LoVo (cell line): Measurements from ENCODE around the gene FOXE3.

ENCODE experiments used
- DNase-seq: peaks from one replicate; pipeline ENCODE4 v3.0.0-alpha.2; 2016; ENCODE audit warnings: low spot score

The FOXE3 gene

DNA sequence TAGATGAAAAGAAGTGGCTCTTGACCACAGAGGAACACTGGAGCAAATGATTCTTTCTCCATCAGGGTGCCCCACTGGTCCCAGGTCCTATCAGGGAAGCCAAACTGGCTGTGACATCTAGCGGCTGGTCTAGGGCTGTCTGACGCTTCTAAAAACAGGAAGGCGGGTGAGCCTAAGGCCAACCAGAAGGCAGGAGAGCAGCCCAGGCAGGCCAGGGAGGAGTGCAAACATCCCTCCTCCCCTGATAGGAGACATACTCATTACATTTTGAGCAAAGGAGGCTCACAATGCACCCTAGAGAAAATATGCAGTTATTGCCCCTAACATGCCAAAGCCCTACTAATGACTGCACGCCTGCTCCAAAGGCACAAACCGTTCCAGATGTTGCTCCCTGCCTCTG, 10.4 kb upstream of the FOXE3 start:
- DNase-seq: no peak

DNA sequence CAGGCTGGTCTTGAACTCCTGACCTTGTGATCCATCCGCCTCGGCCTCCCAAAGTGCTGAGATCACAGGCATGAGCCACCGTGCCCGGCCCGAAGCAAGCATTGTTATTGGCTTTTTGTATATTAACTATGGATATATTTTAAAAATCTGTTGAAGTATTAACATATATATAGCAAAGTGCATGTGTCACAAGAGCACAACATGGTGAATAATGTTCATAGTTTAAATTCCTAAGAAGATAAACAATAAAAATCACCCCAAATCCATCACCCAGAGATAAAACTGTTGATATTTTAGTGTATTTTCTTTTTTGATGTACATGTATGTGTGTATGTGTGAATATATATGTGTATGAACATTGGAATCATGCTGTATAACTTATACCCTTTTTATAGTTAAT, 9.1 kb upstream of the FOXE3 start:
- no peak for DNase-seq

DNA sequence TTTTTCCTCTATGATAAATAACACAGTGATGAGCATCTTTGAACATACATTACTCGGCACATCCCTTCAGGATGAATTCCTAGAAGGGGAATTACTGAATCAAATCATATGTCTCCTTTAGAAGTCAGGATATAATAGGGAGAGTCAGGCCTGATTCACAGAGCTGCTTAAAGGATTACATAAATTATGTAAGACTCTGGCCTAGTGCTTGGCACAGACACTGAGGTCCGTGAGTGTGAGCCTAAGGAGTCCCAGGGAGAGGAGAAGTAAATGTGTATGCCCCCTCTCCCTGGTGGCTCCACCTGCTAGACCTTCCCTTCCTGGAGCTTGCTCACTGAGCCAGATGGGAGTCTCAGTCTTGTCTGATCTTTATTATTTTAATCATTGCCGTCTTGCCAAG, 8.6 kb upstream of the FOXE3 start:
- no peak for DNase-seq

DNA sequence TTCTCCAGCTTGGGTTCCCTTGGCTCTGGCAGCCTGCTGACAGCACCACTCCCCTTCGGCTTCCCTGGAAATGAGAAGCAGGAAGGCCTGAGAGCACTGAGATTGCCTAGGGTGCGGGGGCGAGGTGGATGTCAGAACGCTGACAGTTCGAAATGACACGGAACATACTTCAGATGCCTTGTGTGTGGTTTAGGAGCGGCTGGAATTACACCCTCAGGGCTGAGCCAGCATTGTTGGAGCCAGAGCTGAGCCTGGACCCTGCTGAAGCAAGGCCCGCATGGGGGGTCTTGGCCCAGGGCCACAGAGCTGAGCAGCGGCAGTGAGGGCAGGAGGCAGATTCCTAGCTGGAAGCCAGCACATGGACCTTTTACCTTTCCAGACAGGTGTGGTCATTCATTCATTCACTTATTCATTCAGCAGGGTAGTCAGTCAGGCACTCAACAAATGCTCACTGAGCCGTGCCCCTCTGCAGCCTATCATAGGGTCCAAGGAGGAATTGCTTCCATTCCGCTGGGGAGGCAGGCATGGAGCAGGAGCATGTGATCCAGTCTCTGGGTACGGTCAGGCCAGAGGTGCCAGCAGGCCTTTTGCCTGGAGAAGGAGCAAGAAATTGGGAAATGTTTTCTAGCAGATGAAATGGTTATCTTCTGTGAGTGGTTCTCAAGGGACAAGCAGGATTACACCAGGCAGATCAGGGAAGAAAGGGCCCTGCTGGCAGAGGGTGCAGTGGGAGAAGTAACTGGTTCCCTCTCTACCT, 6.6 kb upstream of the FOXE3 start:
- DNase-seq: no peak

DNA sequence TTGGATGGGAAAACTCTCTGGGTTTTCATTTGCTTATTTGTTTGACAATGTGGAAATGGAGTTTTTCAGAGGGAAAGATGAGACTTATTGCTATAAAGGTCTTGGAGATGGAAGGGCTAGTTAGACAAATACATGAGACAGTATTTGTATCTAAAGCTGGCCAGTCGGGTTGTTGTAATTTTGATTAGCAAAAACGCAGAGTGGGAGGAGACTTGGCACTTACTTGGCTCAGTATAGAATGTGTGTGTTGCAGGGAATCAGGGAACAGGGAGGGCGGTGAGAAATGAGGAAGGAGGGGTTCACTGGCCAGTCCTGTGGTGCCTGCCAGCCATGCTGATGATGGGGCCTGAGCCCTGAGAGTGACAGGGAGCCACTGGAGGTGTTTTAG, 6.0 kb upstream of the FOXE3 start:
- DNase-seq: no peak

DNA sequence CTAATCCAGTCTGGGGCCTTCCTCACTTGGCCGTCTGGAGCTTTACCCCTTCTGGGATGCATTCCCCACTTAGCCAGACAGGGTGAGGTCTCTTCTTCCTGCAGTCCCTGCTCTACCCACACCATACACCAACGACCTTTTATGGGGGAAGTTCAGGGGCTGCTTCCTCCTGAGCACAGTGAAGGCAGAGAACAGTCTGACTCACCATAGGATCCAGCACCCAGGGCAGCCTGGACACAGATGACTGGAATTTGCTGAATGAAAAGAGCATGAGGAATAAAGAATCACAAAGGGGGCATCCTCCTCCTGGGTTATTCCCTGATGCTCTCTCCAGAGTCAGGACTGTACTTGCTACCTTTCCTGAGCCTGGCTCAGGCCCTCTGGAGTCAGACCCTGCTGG, 4.6 kb upstream of the FOXE3 start:
- no peak for DNase-seq

DNA sequence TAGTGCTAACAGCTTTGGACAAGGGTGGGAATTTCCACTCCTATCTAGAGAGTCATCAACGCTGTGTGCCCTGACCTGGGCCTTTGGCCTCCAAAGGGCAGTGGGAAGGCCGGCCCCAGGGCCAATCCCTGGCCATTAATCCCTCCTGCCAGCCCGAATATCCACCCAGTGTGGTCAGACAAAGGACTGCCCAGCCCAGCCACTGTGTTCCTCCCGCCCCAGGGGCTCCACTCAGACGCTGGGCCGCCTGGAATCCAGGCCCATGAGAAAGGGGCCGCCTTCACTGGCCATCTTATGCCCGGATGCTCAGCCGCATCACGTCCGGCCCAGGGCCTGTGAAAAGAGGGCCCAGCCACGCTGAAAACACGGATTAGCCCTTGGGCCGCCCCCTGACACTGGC, 3.6 kb upstream of the FOXE3 start:
- no peak for DNase-seq

DNA sequence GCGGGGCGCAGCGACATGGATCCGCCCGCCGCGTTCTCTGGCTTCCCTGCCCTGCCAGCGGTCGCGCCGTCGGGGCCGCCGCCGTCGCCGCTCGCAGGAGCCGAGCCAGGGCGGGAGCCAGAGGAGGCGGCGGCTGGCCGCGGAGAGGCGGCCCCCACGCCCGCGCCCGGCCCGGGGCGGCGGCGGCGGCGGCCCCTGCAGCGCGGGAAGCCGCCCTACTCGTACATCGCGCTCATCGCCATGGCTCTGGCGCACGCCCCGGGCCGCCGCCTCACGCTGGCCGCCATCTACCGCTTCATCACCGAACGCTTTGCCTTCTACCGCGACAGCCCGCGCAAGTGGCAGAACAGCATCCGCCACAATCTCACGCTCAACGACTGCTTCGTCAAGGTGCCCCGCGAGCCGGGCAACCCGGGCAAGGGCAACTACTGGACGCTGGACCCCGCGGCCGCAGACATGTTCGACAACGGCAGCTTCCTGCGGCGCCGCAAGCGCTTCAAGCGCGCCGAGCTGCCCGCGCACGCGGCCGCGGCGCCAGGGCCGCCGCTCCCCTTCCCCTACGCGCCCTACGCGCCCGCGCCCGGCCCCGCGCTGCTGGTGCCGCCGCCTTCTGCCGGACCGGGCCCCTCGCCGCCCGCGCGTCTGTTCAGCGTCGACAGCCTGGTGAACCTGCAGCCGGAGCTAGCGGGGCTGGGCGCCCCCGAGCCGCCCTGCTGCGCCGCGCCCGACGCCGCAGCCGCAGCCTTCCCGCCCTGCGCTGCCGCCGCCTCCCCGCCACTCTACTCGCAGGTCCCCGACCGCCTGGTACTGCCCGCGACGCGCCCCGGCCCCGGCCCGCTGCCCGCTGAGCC, 459 bp downstream of the FOXE3 start:
- DNase-seq: no peak

DNA sequence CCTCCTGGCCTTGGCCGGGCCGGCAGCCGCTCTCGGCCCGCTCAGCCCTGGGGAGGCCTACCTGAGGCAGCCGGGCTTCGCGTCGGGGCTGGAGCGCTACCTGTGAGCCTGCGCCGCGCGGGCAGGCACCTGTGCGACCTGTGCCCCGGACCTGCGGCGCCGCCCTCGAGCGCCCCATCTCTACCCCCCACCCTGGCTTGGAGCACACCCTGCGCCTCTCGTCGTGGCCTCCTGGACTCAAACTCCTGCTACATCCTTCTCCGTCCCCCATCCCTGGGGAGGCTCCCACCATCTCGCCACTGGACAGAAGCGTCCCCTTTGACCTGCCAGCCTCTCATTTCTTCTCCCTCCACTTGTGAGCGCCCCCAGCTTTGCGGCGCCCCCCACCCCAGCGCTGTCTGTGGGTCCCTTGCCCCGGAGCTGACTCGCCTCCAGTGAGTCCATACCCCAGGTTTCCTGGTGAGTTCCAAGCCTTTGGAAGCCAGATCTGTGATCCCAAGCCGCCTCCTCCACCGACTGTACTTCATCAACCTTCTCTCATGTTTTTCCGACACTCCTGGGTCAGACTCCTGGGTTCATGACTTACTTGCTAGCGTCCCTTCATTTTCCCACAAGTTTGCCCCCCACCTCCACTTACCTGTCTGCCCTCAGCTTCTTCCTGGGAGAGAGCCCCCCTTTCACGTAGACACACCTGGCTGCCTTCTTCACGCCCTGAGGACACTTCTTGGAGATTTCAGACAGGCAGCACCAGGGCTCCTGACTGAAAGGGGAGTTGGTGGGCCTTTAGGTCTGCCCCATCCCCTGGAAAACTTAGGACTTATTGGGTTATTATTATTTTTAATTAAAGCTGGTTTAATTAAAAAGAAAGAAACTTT, 1.3 kb downstream of the FOXE3 start:
- DNase-seq: no peak

DNA sequence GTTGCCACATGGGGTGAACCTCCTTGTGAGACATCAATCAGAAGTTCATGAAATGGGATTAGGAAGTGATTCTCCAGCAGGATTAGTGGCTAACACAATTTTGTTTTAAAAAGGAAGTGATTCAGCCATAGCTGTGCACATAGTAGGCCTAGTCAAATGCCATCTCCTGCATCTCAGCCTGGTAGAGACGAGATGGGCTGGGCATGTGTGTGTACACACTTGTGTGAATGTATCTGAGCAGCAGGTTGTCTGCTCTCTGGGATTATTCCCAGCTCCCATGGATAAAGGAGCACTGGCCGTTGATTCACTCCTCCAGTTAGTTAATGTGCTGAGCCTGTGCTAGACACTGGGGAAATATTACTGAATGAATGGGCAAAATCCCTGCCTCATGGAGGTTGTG, 2.0 kb downstream of the FOXE3 start:
- DNase-seq: no peak

DNA sequence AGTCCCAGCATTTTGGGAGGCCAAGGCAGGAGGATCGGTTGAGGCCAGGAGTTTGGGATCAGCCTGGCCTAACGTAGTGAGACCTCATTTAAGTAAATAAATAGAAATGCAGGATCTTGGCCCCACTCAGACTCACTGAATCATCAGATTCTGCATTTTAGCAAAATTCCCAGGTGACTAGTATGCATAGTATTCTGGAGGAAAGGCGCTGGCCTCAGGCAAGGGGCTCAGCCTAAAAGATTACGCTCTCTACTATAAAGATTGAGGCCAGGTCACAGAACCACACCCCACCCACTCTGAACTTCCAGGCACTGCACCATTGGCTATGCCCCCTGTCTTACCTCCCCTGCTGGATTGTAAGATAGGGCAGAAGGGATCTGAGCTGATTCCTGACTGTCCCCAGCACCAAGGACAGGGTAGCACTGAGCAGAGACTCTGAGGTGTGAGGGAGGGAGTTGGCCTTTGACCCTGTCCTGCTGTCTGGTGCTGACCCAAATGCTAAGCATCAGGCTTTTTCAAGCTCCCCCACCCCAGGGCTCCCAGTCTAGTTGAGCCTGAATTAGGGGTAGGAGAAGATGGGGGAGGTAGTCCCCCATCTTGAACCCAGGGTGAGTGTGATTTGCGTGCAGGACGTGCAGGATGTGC, 2.7 kb downstream of the FOXE3 start:
- DNase-seq: no peak

DNA sequence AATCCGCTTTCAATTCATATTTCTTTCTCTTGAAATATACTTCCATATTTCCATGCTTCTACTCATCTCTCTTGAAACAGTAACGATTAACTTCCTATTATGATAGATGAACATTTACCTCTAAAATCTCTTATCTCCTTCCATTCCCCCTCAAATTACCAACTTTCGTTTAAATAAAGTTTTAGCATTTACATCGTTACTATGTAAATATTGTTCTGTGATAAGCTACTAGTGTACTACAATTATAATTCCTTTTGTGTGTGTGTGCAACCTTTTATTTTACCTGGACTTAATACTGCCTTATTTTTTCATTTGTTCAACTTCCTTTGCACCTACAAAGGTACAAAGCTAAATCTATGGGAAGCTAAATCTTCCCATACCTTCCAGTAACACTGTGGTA, 4.5 kb downstream of the FOXE3 start:
- no peak for DNase-seq

DNA sequence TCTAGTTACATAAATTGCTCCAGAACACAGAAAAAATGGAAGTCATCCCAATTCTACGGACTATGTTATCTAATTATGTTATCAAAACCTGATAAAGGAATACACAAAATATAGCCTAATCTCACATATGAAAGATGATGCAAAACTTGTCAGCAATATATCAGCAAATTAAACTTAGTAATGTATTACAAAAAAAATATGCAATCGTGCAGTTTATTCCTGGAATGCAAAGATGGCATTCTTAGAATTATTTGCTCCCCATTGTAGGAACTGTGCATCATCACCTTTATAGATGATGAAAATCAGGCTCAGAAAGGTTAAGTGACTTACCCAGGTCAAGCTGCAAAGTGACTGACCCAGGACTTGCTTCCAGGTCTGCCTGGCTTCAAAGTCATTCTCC, 7.8 kb downstream of the FOXE3 start:
- DNase-seq: no peak

DNA sequence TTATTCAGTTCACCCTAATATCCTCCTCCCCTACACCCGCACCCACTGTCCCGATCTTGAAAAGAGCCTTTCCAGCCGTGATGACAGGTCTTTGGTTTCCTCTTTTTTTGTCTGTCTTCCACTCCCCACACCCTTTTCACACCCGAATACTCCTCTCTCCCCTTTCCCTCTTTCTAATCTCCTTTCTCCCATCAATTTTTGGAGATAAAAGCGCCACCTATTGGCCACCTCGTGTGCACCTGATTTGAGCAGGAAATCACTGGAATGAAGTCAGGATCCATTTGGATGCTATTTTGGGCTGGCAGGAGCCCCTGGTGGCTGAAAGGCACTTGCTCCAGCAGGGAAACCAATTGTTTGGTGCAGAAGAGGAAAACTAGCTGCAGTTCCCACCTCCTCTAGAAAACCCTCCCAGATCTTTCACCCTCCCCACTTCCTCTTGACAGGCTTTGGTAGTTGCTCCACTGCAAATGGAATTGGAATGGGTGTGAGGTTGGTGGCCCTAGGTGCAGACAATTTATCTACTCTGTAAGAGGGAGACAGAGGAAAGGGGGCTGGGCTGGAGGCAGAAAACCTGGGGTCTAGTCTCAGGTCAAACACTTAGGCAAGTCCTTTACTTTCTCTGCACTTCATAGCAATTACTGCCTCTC, 8.4 kb downstream of the FOXE3 start:
- peak; percentile 31 for DNase-seq

DNA sequence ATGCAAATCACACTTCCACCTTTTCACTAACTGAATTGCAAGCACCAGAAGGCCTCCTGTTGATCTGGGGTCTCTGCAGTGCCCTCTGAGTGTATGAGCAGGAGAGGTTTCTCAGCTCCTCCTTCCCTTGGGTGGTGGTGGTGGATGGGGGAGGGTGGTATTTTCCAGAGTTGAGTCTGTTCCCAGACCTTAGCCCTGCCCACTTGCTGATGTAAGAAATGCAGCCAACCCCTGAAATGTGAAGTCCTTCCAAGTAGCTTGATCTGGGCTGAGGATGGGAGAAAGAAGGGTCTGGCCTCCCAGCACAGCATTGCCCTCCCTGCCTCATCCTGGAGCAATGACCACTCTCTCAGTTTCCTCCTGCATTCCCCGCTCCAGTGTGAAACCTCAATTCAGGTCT, 15.4 kb downstream of the FOXE3 start:
- DNase-seq: no peak

DNA sequence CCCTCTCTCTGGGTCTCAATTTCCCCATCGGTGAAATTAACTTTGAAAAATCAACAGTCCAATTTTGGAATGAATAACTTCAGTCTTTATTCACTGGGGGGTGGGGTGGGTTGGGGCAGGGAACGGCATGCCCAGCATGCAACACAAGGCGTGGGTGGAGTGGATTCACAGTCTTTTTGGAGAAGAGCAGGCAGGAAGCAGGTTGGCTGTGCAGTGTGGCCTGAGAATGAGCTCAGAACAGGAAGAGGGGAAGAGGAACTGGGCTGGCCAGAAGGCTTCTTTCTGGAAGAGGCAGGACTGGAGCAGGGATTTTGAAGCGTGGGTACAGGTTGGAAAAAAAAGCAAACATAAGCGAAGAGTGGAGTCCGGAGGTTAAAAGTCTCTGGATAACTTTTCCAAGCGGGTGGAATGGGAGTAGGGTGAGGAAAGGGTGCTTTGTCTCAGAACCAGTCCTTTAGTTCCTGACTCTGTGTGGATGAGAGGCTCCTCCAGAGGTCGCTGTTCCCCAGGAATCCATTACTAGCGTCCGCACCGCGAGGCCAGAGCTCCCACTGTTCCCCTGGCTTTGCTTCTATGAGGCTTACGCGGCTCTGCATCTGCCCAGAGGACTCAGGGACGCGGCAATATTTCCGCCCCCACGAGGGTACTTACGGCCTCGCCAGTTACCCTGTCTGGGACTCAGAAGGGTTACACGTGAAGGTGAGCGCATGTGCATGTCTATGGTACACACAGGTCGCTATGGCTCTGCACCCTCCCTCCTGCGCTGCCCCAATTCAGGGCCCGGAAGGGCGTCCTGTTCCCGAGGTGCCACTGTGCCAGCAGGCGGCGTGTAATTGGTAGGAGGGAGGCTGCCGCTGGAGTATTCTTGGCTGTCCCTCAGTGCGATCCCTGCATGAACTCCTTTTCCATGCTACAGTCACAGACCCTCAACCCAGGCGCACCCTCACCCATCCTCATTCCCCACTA, 16.3 kb downstream of the FOXE3 start:
- DNase-seq: no peak

DNA sequence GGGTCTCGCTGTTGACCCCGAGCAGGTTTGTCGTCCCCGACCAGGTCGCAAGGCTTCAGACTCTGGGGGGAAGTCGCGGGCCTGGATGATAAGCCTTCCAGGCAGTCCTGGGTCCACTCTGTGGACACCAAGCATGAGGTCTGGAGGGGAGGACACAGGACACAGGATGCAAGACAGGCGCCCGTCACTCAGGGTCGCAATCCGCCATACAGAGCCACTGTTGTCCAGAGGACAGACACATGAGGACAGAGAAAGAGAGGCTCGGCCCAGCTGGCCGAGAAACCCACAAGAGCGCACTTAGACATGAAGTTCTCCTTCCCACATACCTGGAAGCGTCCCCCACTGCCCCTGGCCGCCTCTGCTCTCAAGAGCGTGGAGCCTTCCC, 16.9 kb downstream of the FOXE3 start:
- no peak for DNase-seq

DNA sequence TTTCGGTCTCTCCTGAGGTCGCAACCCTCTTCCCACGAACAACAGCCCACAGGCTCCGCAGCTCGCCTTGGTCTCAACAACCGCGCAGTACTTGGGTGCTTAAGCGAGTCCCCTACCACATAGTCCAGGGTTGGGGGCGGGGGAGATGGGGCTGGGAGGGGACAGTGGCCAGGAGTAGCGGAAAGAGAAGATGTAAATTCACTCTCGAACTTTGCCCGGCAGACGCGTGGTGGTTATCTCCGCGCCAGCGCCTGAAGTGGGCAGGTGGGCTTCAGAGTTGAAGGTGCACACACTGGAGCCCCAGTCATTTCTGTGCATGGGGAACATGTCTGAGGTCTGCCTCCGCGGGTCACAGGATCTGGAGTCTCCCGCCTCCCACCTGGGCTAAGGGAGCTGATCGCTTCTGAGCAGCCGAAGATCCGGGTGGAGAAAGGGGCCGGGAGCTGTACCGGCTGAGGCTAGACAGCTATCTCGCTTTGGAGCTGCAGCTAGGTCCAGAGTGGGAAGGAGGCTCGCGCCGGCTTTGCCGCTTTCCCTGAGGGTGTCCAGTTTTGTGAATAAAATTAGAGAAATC, 17.5 kb downstream of the FOXE3 start:
- DNase-seq: no peak

DNA sequence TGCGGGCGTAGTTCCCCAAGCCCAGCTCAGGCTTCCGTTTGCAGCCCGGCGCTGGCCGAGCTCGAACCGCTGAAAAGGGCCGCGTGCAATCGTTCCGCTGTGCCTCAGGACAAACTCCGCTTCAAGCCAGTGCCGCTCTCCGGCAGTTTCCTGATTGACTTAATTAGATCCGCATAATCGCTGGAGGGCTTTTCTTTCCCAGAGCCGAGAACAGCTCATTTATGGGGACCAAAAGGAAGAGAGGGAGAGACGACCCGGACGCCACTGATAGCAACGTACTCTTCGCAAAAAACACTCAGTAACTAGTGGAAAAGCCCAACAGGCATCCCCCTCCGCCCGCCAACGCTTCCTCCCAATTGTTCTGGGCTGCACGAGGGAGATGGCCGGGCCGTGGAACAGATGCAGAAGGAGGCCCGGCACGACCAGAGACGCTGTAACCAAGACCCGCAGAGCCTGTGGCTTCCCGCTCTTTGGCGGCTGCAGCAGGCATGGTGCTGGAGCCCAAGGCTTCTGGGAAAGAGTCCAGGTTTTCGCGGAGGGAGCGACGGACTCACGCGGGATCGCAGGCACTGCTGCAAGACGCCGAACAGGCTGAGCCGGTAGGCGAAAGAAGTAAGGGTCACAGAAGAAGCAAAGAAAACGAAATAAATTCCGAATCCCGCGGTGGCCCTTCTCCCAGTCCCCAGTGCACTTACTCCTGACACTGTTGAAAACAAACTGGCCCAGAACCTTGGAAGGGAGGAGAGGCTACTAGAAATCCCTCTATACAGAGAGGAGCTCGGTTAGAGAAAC, 18.2 kb downstream of the FOXE3 start:
- no peak for DNase-seq
